Adrenal gland (tissue), 19 donors: ENCODE results near the gene BLTP3B. TPM values are rescaled to one million over a fixed set of nuclear protein-coding genes. Genes with fewer than 3 reads are reported as not detected.
"Not testable (repeated sequence)": the region's sequence is repeated elsewhere in the genome, so short reads cannot be mapped to it uniquely, and the experiment has no call there.

Experiments used
- DNase-seq, 7 donors: peaks; one replicate each; pipeline ENCODE4 v3.0.0-alpha.2; 2019 to 2020
- H3K27ac ChIP-seq, 5 donors: fragments of 200-600 bp; sonication (generic) in 4 of 5; 1 replicate in 3 of 5; 2 replicates in 2 of 5; pipeline versions ENCODE4 v1.5.1 to v1.8.0; 2016 to 2020; ENCODE audit warnings: mild to moderate bottlenecking in 1 of 5
- H3K27me3 ChIP-seq: fragments of 200-600 bp; 2 replicates; pipeline ENCODE4 v1.8.0; 2021
- H3K36me3 ChIP-seq, 2 donors: fragments of 200-600 bp; replicated peaks in 1 of 2; 1 replicate in 1 of 2; 2 replicates in 1 of 2; pipeline versions ENCODE4 v1.5.1 to v1.8.0; 2018 to 2022
- H3K4me1 ChIP-seq, 2 donors: fragments of 200-600 bp; replicated peaks in 1 of 2; 1 replicate in 1 of 2; 2 replicates in 1 of 2; pipeline versions ENCODE4 v1.5.1 to v1.8.0; 2018 to 2021
- H3K4me3 ChIP-seq, 4 donors: fragments of 200-600 bp; sonication (generic) in 3 of 4; one replicate each; pipeline ENCODE4 v1.5.1; 2016 to 2018
- H3K9me3 ChIP-seq, 3 donors: fragments of 200-600 bp; sonication (generic) in 1 of 3; replicated peaks in 1 of 3; 1 replicate in 2 of 3; 2 replicates in 1 of 3; pipeline versions ENCODE4 v1.5.1 to v1.8.0; 2016 to 2021
- CTCF ChIP-seq, 6 experiments: fragments of 450-650 bp in 4 of 6; fragments of 200-600 bp in 2 of 6; sonication (generic) in 1 of 6; IDR thresholded peaks; 1 replicate in 5 of 6; 2 replicates in 1 of 6; pipeline versions ENCODE4 v1.5.1 to v1.8.0; 2016 to 2021; ENCODE audit warnings: antibody characterized with exemption in 6 of 6, mild to moderate bottlenecking in 2 of 6, moderate library complexity in 1 of 6
- POLR2A ChIP-seq, 2 donors: fragments of 450-650 bp; IDR thresholded peaks; one replicate each; pipeline ENCODE4 v1.6.1; 2017; ENCODE audit warnings: antibody characterized with exemption in 2 of 2, mild to moderate bottlenecking in 2 of 2, moderate library complexity in 1 of 2
- WGBS, 4 donors: extraction: QIAGEN DNeasy Blood & Tissue Kit in 2 of 4; methylation state at CpG; one replicate each; pipeline versions ENCODE4 v1.1.5 to v1.1.7; 2013 to 2017; 5-methylcytosine and 5-hydroxymethylcytosine counted together
- intact Hi-C, 2 donors: fragments of 100-400 bp; cut with DNase I; formaldehyde crosslinking; loops; one replicate each; pipeline versions ENCODE4 v1.14.1 to v1.15.0; 2022 to 2023
- long read RNA-seq, 10 donors: library from polyadenylated mRNA in 3 of 10; unstranded in 2 of 10; stranded (forward) in 1 of 10; transcript quantifications; one replicate each; pipeline ENCODE4 v2.0.0 and lab custom pipeline, GENCODE V29; 2021 to 2026
- polyA plus RNA-seq, 3 donors: library from polyadenylated mRNA; stranded (reverse); fragments of 200-250 nt in 2 of 3; fragments of 350-450 nt in 1 of 3; fragmentation: Illumina TruSeq in 1 of 3; extraction: RNeasy Lipid Tissue Mini Kit (QIAGEN cat#74804) in 1 of 3; gene quantifications; one replicate each; pipeline ENCODE4 v1.2.3, GENCODE V29; 2013 to 2014
- total RNA-seq, 9 donors: library from RNA; depleted of rRNA in 4 of 9; stranded (reverse); fragments of >200 nt in 4 of 9; fragments of 120-200 nt in 1 of 9; fragmentation: NEBNext Ultra II Directional in 1 of 9; extraction: Animal tissue kit (Norgen Biotek cat#: 25700) in 1 of 9; gene quantifications; one replicate each; pipeline versions ENCODE4 v1.1.0 to v1.2.4, GENCODE V29; 2013 to 2023
- donor health status: healthy with polysubstance abuse.
- donor health status: Bipolar disorder and iron deficiency.
- donor health status: DM: yes; HTN: yes; CAD: no.
- donor health status: DM: no; HTN: no; CAD: no.
- donor health status: DM: no; HTN: no; CAD: no.
- donor health status: DM: yes; HTN: yes; CAD: no.

The BLTP3B gene
- 10 to 100 TPM; 32.2 to 50.2 (median 36.6) TPM for total RNA-seq
- polyA plus RNA-seq = 10 to 100 TPM in 1 of 3 donors, 1 to 10 TPM in 2; 6.0 to 43.5 (median 6.5) TPM
- long read RNA-seq, donor 1, partial matches to known transcripts = 0 of 1 reads
- long read RNA-seq, donor 1, other reads (novel, unspliced or antisense) = 0 of 1 reads
- long read RNA-seq, donor 2 = 0 reads
- long read RNA-seq, donor 3, full-length matches to known transcripts = 2 of 2 reads
- long read RNA-seq, donor 3, partial matches to known transcripts = 0 of 2 reads
- long read RNA-seq, donor 3, other reads (novel, unspliced or antisense) = 0 of 2 reads
- long read RNA-seq, donor 4, full-length matches to known transcripts = 3 of 13 reads
- long read RNA-seq, donor 4, partial matches to known transcripts = 9 of 13 reads
- long read RNA-seq, donor 4, other reads (novel, unspliced or antisense) = 1 of 13 reads
- long read RNA-seq, donor 5, full-length matches to known transcripts = 10 of 21 reads
- long read RNA-seq, donor 5, partial matches to known transcripts = 6 of 21 reads
- long read RNA-seq, donor 5, other reads (novel, unspliced or antisense) = 5 of 21 reads
- long read RNA-seq, donor 6, partial matches to known transcripts = 7 of 12 reads
- long read RNA-seq, donor 6, other reads (novel, unspliced or antisense) = 5 of 12 reads
- long read RNA-seq, donor 7, full-length matches to known transcripts = 1 of 1 reads
- long read RNA-seq, donor 7, partial matches to known transcripts = 0 of 1 reads
- long read RNA-seq, donor 7, other reads (novel, unspliced or antisense) = 0 of 1 reads
- long read RNA-seq, donor 8 = 0 reads
- long read RNA-seq, donor 9, partial matches to known transcripts = 5 of 5 reads
- long read RNA-seq, donor 9, other reads (novel, unspliced or antisense) = 0 of 5 reads
- long read RNA-seq, donor 10, full-length matches to known transcripts = 1 of 1 reads
- long read RNA-seq, donor 10, partial matches to known transcripts = 0 of 1 reads
- long read RNA-seq, donor 10, other reads (novel, unspliced or antisense) = 0 of 1 reads

- peaks cover 8 to 36% of the 10 kb centered on the region in 2 donors for H3K4me1 ChIP-seq
- TF ChIP-seq CTCF (IDR thresholded peaks at IDR 0.05) = no peak
- TF ChIP-seq POLR2A (IDR thresholded peaks at IDR 0.05) = no peak
- H3K27me3 ChIP-seq = no peaks in the 10 kb centered on the region
- peak within 1 kb of the TSS; percentile 10 to 94 (median 80) for H3K4me3 ChIP-seq
- peak; percentile 91 to 96 (median 94) for DNase-seq
- no peaks in the 10 kb centered on the region for H3K9me3 ChIP-seq
- intact Hi-C loops = no loop called here
- 23 to 38% (median 29%) methylated on average over 21 to 35 of the region's 35 CpGs for WGBS, 4 donors
- H3K36me3 ChIP-seq = no peaks in the 10 kb centered on the region
- H3K27ac ChIP-seq = peak within 1 kb of the TSS; percentile 76 to 100 (median 96)
Observed at GRCh38 chr12:100142851-100143559, at the start of gene BLTP3B. Gene BLTP3B, minus strand, starts transcription at chr12:100142874. Its CDS starts 239 bp downstream, at chr12:100142635.

- Histone ChIP-seq H3K4me3 (no peak overlapping the region), H3K36me3 (no peaks in the 10 kb centered on the region), H3K27ac (no peak overlapping the region), H3K27me3 (no peaks in the 10 kb centered on the region), H3K9me3 (no peaks in the 10 kb centered on the region), H3K4me1 (no peaks in the 10 kb centered on the region)
- TF ChIP-seq POLR2A (IDR thresholded peaks at IDR 0.05) (no peak), CTCF (IDR thresholded peaks at IDR 0.05) (no peak)
- WGBS, 4 donors = 87 to 94% (median 92%) methylated on average over 6 to 13 of the region's 13 CpGs
- DNase-seq = no peak
- intact Hi-C loops = no loop called here
Observed at GRCh38 chr12:100189636-100190394, 47.1 kb upstream of the BLTP3B start.

GRCh38 chr12:100188888-100189635 lies 46.4 kb upstream of the BLTP3B start:
- H3K36me3 ChIP-seq, H3K4me1 ChIP-seq, H3K27ac ChIP-seq, H3K9me3 ChIP-seq, DNase-seq, H3K4me3 ChIP-seq, intact Hi-C loops, H3K27me3 ChIP-seq: not testable (repeated sequence)
- WGBS, 4 donors = 92 to 95% (median 93%) methylated on average over 10 to 11 of the region's 11 CpGs
